ENCODE results near the gene SEC14L1.

SEC14L1 gene

GRCh38 chr17:77116371-77116860 lies 24.4 kb upstream of the SEC14L1 start:
- no peak for DNase-seq (ENCODE audit: low read depth in 2 of 2)

- no peak for DNase-seq (ENCODE audit: low read depth in 2 of 2)
Observed at GRCh38 chr17:77117415-77117814, 23.4 kb upstream of the SEC14L1 start.

GRCh38 chr17:77118251-77118928 lies 22.4 kb upstream of the SEC14L1 start:
- no peak for DNase-seq (ENCODE audit: low read depth in 2 of 2)

GRCh38 chr17:77119668-77120301 lies 21.0 kb upstream of the SEC14L1 start:
- no peak for DNase-seq (ENCODE audit: low read depth in 2 of 2)

- no peak for DNase-seq (ENCODE audit: low read depth in 2 of 2)
Observed at GRCh38 chr17:77120868-77121267, 19.9 kb upstream of the SEC14L1 start.

- DNase-seq (ENCODE audit: low read depth in 2 of 2): no peak
Observed at GRCh38 chr17:77124192-77124889, 16.4 kb upstream of the SEC14L1 start.

- DNase-seq (ENCODE audit: low read depth in 2 of 2): no peak
Observed at GRCh38 chr17:77125432-77125901, 15.3 kb upstream of the SEC14L1 start.

GRCh38 chr17:77126519-77126918 lies 14.2 kb upstream of the SEC14L1 start:
- no peak for DNase-seq (ENCODE audit: low read depth in 2 of 2)

GRCh38 chr17:77127735-77128361 lies 12.9 kb upstream of the SEC14L1 start:
- peak; percentile 46 to 59 for DNase-seq (ENCODE audit: low read depth in 2 of 2)

GRCh38 chr17:77128896-77129567 lies 11.7 kb upstream of the SEC14L1 start:
- DNase-seq (ENCODE audit: low read depth in 2 of 2): no peak

- no peak for DNase-seq (ENCODE audit: low read depth in 2 of 2)
Observed at GRCh38 chr17:77129568-77130301, 11.0 kb upstream of the SEC14L1 start.

- DNase-seq (ENCODE audit: low read depth in 2 of 2): no peak
Observed at GRCh38 chr17:77130525-77130924, 10.2 kb upstream of the SEC14L1 start.

GRCh38 chr17:77131904-77132303 lies 8.9 kb upstream of the SEC14L1 start:
- DNase-seq (ENCODE audit: low read depth in 2 of 2): no peak

GRCh38 chr17:77132411-77133086 lies 8.2 kb upstream of the SEC14L1 start:
- DNase-seq (ENCODE audit: low read depth in 2 of 2): no peak

GRCh38 chr17:77133087-77133638 lies 7.6 kb upstream of the SEC14L1 start:
- DNase-seq (ENCODE audit: low read depth in 2 of 2): no peak

- DNase-seq (ENCODE audit: low read depth in 2 of 2): no peak
Observed at GRCh38 chr17:77136420-77136767, 4.4 kb upstream of the SEC14L1 start.

GRCh38 chr17:77137111-77137510 lies 3.7 kb upstream of the SEC14L1 start:
- no peak for DNase-seq (ENCODE audit: low read depth in 2 of 2)

GRCh38 chr17:77137886-77138285 lies 2.9 kb upstream of the SEC14L1 start:
- DNase-seq (ENCODE audit: low read depth in 2 of 2): peak in 1 of 2 donors; percentile 19

- DNase-seq (ENCODE audit: low read depth in 2 of 2): peak; percentile 98 to 100
Observed at GRCh38 chr17:77140166-77140877, 447 bp upstream of the SEC14L1 start.

Data from stimulated activated CD8-positive, alpha-beta memory T cell treated with anti-CD3 and anti-CD28 coated beads, Interleukin-15, amount 100 ng/mL, for 4 hours (primary cell).